HCT116 (cell line): ENCODE results near the gene SAMD4A. TPM values are rescaled to one million over a fixed set of nuclear protein-coding genes. Genes with fewer than 3 reads are reported as not detected.

ENCODE experiments used
- ATAC-seq: fragments of 200-7000 bp; cut with Tn5 transposase; 2 replicates; pipeline ENCODE4 v1.9.1; 2020; ENCODE audit warnings: mild to moderate bottlenecking, moderate library complexity
- BruUV-seq: library from RNA; stranded (reverse); fragments of 400-500 nt; replicated peaks from 2 replicates; lab custom pipeline; 2021; lab: Mats Ljungman, UMichigan
- CTCF ChIA-PET: fragments of 300-600 bp; sonication (Branson Sonifier 250); formaldehyde crosslinking; loops from one replicate; lab custom pipeline; 2021; ENCODE audit warnings: antibody characterized with exemption; lab: Charles Lee
- POLR2A ChIA-PET: fragments of 300-600, 350-600 bp; sonication (Branson Sonifier 250); formaldehyde crosslinking; loops from one replicate; lab custom pipeline; 2021; ENCODE audit warnings: antibody characterized with exemption; lab: Charles Lee
- RAD21 ChIA-PET, 2 experiments: fragments of 300-600 bp; sonication (Branson Sonifier 250); formaldehyde crosslinking; loops; one replicate each; lab custom pipeline; 2023; ENCODE audit warnings: low total read pairs in 2 of 2; ENCODE audit not compliant: uncharacterized antibody in 2 of 2, unreplicated experiment in 2 of 2, low non-redundant PET in 1 of 2; lab: Charles Lee
- DNase-seq: peaks from one replicate; pipeline ENCODE4 v3.0.0-alpha.2; 2010; ENCODE audit warnings: low read depth, low spot score
- H2AFZ ChIP-seq: fragments of 200-600 bp; shearing (Covaris generic), sonication (generic); 2 replicates; pipeline ENCODE4 v1.6.1; 2017; ENCODE audit warnings: low read depth, mixed run types, mixed read lengths, antibody characterized with exemption, low read length; ENCODE audit not compliant: poor library complexity, severe bottlenecking
- H3K27ac ChIP-seq: 2 replicates; pipeline ENCODE4 v1.5.1; 2012; ENCODE audit warnings: low read depth, low read length
- H3K27me3 ChIP-seq: fragments of 200-600 bp; sonication (generic); 2 replicates; pipeline ENCODE4 v1.6.1; 2016; ENCODE audit warnings: mixed run types, low read length, mixed read lengths; ENCODE audit not compliant: insufficient read depth
- H3K36me3 ChIP-seq, 2 experiments: fragments of 200-500 bp in 1 of 2; fragments of 200-600 bp in 1 of 2; sonication (Bioruptor generic) in 1 of 2; sonication (generic) in 1 of 2; 2 replicates each; pipeline versions ENCODE4 v1.5.1 to v1.6.1; 2014 to 2016; ENCODE audit warnings: low read length in 2 of 2, inconsistent platforms in 1 of 2, mixed read lengths in 1 of 2, mixed run types in 1 of 2; ENCODE audit not compliant: insufficient read depth in 2 of 2, control insufficient read depth in 1 of 2
- H3K4me1 ChIP-seq, 2 experiments: fragments of 200-600 bp in 1 of 2; sonication (generic) in 1 of 2; 2 replicates each; pipeline versions ENCODE4 v1.5.1 to v1.6.1; 2012 to 2017; ENCODE audit warnings: low read length in 2 of 2, inconsistent platforms in 1 of 2, mild to moderate bottlenecking in 1 of 2, mixed read lengths in 1 of 2, mixed run types in 1 of 2, moderate library complexity in 1 of 2; ENCODE audit not compliant: insufficient read depth in 2 of 2, control insufficient read depth in 1 of 2
- H3K4me2 ChIP-seq: fragments of 200-600 bp; sonication (generic); 2 replicates; pipeline ENCODE4 v1.6.1; 2017; ENCODE audit warnings: mixed run types, low read length, mixed read lengths
- H3K4me3 ChIP-seq, 2 experiments: fragments of 200-600 bp in 1 of 2; sonication (generic) in 1 of 2; replicated peaks in 1 of 2; 2 replicates each; pipeline ENCODE4 v1.5.1; 2011 to 2016; ENCODE audit warnings: low read length in 2 of 2, control low read depth in 1 of 2, low read depth in 1 of 2, mild to moderate bottlenecking in 1 of 2, mixed read lengths in 1 of 2, mixed run types in 1 of 2
- H3K79me2 ChIP-seq: fragments of 200-600 bp; sonication (generic); 2 replicates; pipeline ENCODE4 v1.6.1; 2017; ENCODE audit warnings: mild to moderate bottlenecking, mixed run types, low read length, moderate library complexity, mixed read lengths; ENCODE audit not compliant: insufficient read depth
- H3K9ac ChIP-seq: fragments of 200-600 bp; sonication (generic); 2 replicates; pipeline ENCODE4 v1.6.1; 2016; ENCODE audit warnings: low read length, mixed read lengths
- H3K9me2 ChIP-seq: fragments of 200-600 bp; sonication (generic), shearing (Covaris generic); 2 replicates; pipeline ENCODE4 v1.6.1; 2017; ENCODE audit warnings: mixed run types, mild to moderate bottlenecking, moderate library complexity; ENCODE audit not compliant: insufficient read depth
- H3K9me3 ChIP-seq, 2 experiments: fragments of 200-500 bp in 1 of 2; fragments of 200-600 bp in 1 of 2; sonication (Bioruptor generic) in 1 of 2; sonication (generic) in 1 of 2; 2 replicates each; pipeline ENCODE4 v1.6.1; 2014 to 2017; ENCODE audit warnings: low read length in 2 of 2, mixed read lengths in 2 of 2, inconsistent platforms in 1 of 2, low read depth in 1 of 2, mild to moderate bottlenecking in 1 of 2, mixed run types in 1 of 2, moderate library complexity in 1 of 2; ENCODE audit not compliant: control insufficient read depth in 1 of 2, insufficient read depth in 1 of 2
- H4K20me1 ChIP-seq: fragments of 200-600 bp; sonication (generic), shearing (Covaris generic); 2 replicates; pipeline ENCODE4 v1.6.1; 2017; ENCODE audit warnings: mixed run types, mild to moderate bottlenecking, moderate library complexity; ENCODE audit not compliant: insufficient read depth
- CEBPB ChIP-seq: IDR thresholded peaks from 2 replicates; pipeline ENCODE4 v1.6.1; 2012; ENCODE audit warnings: low read depth
- EGR1 ChIP-seq: IDR thresholded peaks from 2 replicates; pipeline ENCODE4 v1.6.1; 2012; ENCODE audit warnings: low read depth
- EZH2 ChIP-seq: fragments of 200-600 bp; sonication (generic); IDR thresholded peaks from 2 replicates; pipeline ENCODE4 v1.6.1; 2017; ENCODE audit warnings: antibody characterized with exemption, mixed run types
- RAD21 ChIP-seq: IDR thresholded peaks from 2 replicates; pipeline ENCODE4 v1.6.1; 2012; ENCODE audit warnings: low read depth, mild to moderate bottlenecking
- SP1 ChIP-seq: IDR thresholded peaks from 2 replicates; pipeline ENCODE4 v1.6.1; 2012; ENCODE audit warnings: low read depth
- SRF ChIP-seq: IDR thresholded peaks from 2 replicates; pipeline ENCODE4 v1.6.1; 2012; ENCODE audit warnings: low read depth
- YY1 ChIP-seq: IDR thresholded peaks from 2 replicates; pipeline ENCODE4 v1.6.1; 2011; ENCODE audit warnings: low read length, low read depth, moderate library complexity, mild to moderate bottlenecking; ENCODE audit not compliant: insufficient replicate concordance; ENCODE audit errors: extremely low read depth
- intact Hi-C: fragments of 100-400 bp; cut with micrococcal nuclease; formaldehyde crosslinking; loops from 2 replicates; pipeline ENCODE4 v1.10.0; 2022
- total RNA-seq: library from RNA; stranded (reverse); gene quantifications from one replicate; pipeline ENCODE4 v1.2.1, GENCODE V29; 2021; ENCODE audit not compliant: unreplicated experiment
- TF ChIP-seq, protein P1 (sequence below): IDR thresholded peaks from 2 replicates; pipeline ENCODE4 v1.6.1; 2012; ENCODE audit warnings: low read depth

The SAMD4A gene
- total RNA-seq, 1 experiment from 2014 or later = 9.0 TPM

DNA sequence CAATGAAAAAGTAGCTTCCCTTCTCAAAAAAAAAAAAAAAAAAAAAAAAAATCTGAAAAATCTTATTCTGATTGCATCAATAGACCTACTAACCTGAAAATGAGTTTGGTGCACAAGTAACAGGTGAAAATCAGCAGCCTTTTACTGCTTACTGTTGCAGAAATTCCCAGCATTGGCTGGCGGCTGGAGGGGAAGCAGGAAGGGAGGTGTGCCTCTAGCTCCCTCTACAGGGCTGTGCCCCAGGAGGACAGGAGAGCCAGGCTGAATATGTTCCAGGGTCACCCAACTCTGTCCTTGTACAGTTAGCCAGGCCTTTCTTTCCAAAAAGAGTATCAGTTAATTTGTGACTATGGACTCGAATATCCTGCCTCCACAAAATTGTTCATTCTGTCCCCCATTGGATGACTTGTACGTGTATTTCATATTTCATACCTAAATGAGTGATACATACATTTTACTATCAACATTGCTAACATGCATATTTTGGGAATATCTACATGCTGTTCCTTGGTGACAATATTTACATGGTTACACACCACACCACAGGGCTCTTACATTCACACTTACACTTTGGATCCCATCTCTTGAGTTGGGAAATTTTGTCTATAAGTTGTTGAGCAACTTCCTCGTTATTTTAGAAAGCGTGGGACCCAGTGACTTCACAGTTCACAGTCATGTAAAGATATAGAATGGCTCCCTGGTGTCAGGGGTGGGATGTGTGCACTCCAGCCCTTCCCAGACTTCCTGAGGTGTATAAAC, 124.8 kb downstream of the SAMD4A start (continued):
- TF ChIP-seq, protein P1, sequence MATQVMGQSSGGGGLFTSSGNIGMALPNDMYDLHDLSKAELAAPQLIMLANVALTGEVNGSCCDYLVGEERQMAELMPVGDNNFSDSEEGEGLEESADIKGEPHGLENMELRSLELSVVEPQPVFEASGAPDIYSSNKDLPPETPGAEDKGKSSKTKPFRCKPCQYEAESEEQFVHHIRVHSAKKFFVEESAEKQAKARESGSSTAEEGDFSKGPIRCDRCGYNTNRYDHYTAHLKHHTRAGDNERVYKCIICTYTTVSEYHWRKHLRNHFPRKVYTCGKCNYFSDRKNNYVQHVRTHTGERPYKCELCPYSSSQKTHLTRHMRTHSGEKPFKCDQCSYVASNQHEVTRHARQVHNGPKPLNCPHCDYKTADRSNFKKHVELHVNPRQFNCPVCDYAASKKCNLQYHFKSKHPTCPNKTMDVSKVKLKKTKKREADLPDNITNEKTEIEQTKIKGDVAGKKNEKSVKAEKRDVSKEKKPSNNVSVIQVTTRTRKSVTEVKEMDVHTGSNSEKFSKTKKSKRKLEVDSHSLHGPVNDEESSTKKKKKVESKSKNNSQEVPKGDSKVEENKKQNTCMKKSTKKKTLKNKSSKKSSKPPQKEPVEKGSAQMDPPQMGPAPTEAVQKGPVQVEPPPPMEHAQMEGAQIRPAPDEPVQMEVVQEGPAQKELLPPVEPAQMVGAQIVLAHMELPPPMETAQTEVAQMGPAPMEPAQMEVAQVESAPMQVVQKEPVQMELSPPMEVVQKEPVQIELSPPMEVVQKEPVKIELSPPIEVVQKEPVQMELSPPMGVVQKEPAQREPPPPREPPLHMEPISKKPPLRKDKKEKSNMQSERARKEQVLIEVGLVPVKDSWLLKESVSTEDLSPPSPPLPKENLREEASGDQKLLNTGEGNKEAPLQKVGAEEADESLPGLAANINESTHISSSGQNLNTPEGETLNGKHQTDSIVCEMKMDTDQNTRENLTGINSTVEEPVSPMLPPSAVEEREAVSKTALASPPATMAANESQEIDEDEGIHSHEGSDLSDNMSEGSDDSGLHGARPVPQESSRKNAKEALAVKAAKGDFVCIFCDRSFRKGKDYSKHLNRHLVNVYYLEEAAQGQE = no peak
- TF ChIP-seq YY1 = no peak
- TF ChIP-seq EGR1 = no peak
- TF ChIP-seq RAD21 = peak; percentile 88

DNA sequence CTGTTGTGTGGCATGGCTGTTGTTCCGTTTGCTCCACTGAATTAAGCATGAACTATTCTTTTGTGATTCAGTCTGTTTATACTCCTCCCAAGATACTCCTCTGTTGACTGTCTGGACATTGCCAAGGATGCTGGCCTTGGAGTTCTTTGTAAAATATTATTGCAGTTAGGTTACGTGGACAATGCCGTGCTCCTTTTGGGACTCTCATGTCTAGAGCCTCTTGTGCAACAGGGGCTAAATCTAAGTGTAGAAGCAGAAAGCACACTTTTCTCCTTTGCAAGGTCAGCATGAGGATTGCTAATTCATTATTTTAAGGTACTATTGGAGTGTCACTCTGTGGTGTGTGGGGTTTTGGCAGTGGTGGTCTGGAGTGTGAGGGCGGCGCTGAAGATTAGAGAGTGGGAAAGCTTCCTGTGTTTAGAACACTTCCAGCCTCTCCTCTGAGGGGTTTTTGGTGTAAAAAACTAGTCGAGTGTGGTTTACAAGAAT, 125.4 kb downstream of the SAMD4A start:
- CTCF ChIA-PET = interaction anchor here (1.0 to 1.8 kb wide), 2 partner anchors 26 to 128 kb away, joined by 3 to 5 read pairs; no protein-coding TSS in a partner anchor
- H3K79me2 ChIP-seq = no peaks in the 10 kb centered on the region

More for the DNA sequence above, 125.4 kb downstream of the SAMD4A start:
- intact Hi-C loops = loop anchor here (5.0 kb wide), 1 partner anchor 80 kb away; no protein-coding TSS in a partner anchor
- no peak for DNase-seq
- no peaks in the 10 kb centered on the region for H3K9me3 ChIP-seq
- no peak overlapping the region for H3K27ac ChIP-seq
- no peak for ATAC-seq
- H3K9me2 ChIP-seq = no peaks in the 10 kb centered on the region
- H3K27me3 ChIP-seq = no peaks in the 10 kb centered on the region
- no TSS peak for BruUV-seq
- no peaks in the 10 kb centered on the region for H4K20me1 ChIP-seq
- ChIA-PET POLR2A (no interaction called here), RAD21 (interaction anchor here in 1 of 2 experiments (1.1 kb wide), 1 partner anchor 8 kb away, joined by 3 read pairs; no protein-coding TSS in a partner anchor)
- no peaks in the 10 kb centered on the region for H3K36me3 ChIP-seq
- H3K4me2 ChIP-seq = no peak overlapping the region
- no peak overlapping the region for H2AFZ ChIP-seq
- no peak for TF ChIP-seq SP1
- no peak for TF ChIP-seq CEBPB
- TF ChIP-seq EGR1 = no peak
- TF ChIP-seq EZH2 = no peak
- TF ChIP-seq SRF = no peak
- H3K4me3 ChIP-seq = no peak overlapping the region
- no peak overlapping the region for H3K9ac ChIP-seq
- H3K4me1 ChIP-seq = peaks cover 0 to under 1% of the 10 kb centered on the region in 2 experiments; a peak in 1 of 4 replicates
